Tibial nerve (tissue), 4 donors: ENCODE results near the gene IL20RA. TPM values are rescaled to one million over a fixed set of nuclear protein-coding genes. Genes with fewer than 3 reads are reported as not detected.

Experiments used
- DNase-seq, 2 donors: peaks; one replicate each; pipeline ENCODE4 v3.0.0-alpha.2; 2019; ENCODE audit warnings: low spot score in 2 of 2
- H3K27ac ChIP-seq, 4 donors: fragments of 200-600 bp; sonication (generic) in 3 of 4; one replicate each; pipeline ENCODE4 v1.5.1; 2017 to 2019; ENCODE audit warnings: mild to moderate bottlenecking in 1 of 4
- H3K27me3 ChIP-seq, 2 donors: fragments of 200-600 bp; sonication (generic) in 1 of 2; one replicate each; pipeline versions ENCODE4 v1.5.1 to v1.6.0; 2017 to 2019
- H3K36me3 ChIP-seq, 3 donors: fragments of 200-600 bp; sonication (generic); one replicate each; pipeline ENCODE4 v1.5.1; 2018 to 2019
- H3K4me1 ChIP-seq, 4 donors: fragments of 200-600 bp; sonication (generic) in 3 of 4; one replicate each; pipeline ENCODE4 v1.5.1; 2017 to 2019
- H3K4me3 ChIP-seq, 4 donors: fragments of 200-600 bp; sonication (generic) in 3 of 4; one replicate each; pipeline ENCODE4 v1.5.1; 2017 to 2019; ENCODE audit warnings: mild to moderate bottlenecking in 1 of 4, moderate library complexity in 1 of 4
- H3K9me3 ChIP-seq, 4 donors: fragments of 200-600 bp; sonication (generic) in 3 of 4; one replicate each; pipeline ENCODE4 v1.5.1; 2017 to 2019
- CTCF ChIP-seq, 5 experiments: fragments of 200-600 bp in 3 of 5; fragments of 450-650 bp in 2 of 5; sonication (generic) in 3 of 5; IDR thresholded peaks; one replicate each; pipeline ENCODE4 v1.5.1; 2016 to 2019; ENCODE audit warnings: antibody characterized with exemption in 5 of 5, mild to moderate bottlenecking in 3 of 5, moderate library complexity in 2 of 5
- EP300 ChIP-seq, 2 donors: sonication (generic); formaldehyde crosslinking; IDR thresholded peaks; one replicate each; pipeline ENCODE4 v1.6.1; 2017; ENCODE audit warnings: antibody characterized with exemption in 2 of 2, mild to moderate bottlenecking in 1 of 2
- POLR2A ChIP-seq, 2 donors: fragments of 450-650 bp; IDR thresholded peaks; one replicate each; pipeline ENCODE4 v1.6.1; 2017; ENCODE audit warnings: antibody characterized with exemption in 2 of 2, mild to moderate bottlenecking in 2 of 2, moderate library complexity in 2 of 2
- WGBS, 2 donors: methylation state at CpG; one replicate each; pipeline ENCODE4 v1.1.5; 2018; 5-methylcytosine and 5-hydroxymethylcytosine counted together
- total RNA-seq, 4 donors: library from RNA; depleted of rRNA; stranded (reverse); fragments of >200 nt; gene quantifications; one replicate each; pipeline ENCODE4 v1.1.0, GENCODE V29; 2016

IL20RA gene
- total RNA-seq, 4 donors from 2014 or later, result 0.60 to 6.3 (median 2.8) TPM

- no peaks in the 10 kb centered on the region for H3K36me3 ChIP-seq
- H3K9me3 ChIP-seq, result no peaks in the 10 kb centered on the region
- TF ChIP-seq POLR2A (IDR thresholded peaks at IDR 0.05) (no peak), EP300 (IDR thresholded peaks at IDR 0.05) (no peak), CTCF (IDR thresholded peaks at IDR 0.05) (no peak)
- H3K27ac ChIP-seq, result no peak overlapping the region
- no peak overlapping the region for H3K4me3 ChIP-seq
- peaks cover 0 to 30% of the 10 kb centered on the region in 2 donors for H3K27me3 ChIP-seq
- no peak for DNase-seq
- H3K4me1 ChIP-seq, result peaks cover 0 to 9% (median 0%) of the 10 kb centered on the region in 4 donors
- WGBS, 2 donors, result 94 to 98% methylated on average over 7 of the region's 7 CpGs
These were observed 541 bp upstream of the IL20RA start for GRCh38 chr6:137045222-137045789.

- peaks cover 0 to 36% of the 10 kb centered on the region in 2 donors for H3K27me3 ChIP-seq
- H3K36me3 ChIP-seq, result no peaks in the 10 kb centered on the region
- no peaks in the 10 kb centered on the region for H3K9me3 ChIP-seq
- peak in 1 of 2 donors; percentile 17 for DNase-seq
- WGBS, 2 donors, result 3 to 5% methylated on average over 39 to 41 of the region's 42 CpGs
- TF ChIP-seq EP300 (IDR thresholded peaks at IDR 0.05) (peak in 1 of 2 donors; percentile 24), POLR2A (IDR thresholded peaks at IDR 0.05) (no peak), CTCF (IDR thresholded peaks at IDR 0.05) (no peak)
- peaks cover 0 to 9% (median 0%) of the 10 kb centered on the region in 4 donors for H3K4me1 ChIP-seq
- peak overlapping the region in 1 of 4 donors; percentile 70 for H3K27ac ChIP-seq
- peak overlapping the region; percentile 56 to 88 (median 66) for H3K4me3 ChIP-seq
These were observed 927 bp downstream of the IL20RA start for GRCh38 chr6:137043710-137044365.

GRCh38 chr6:137040393-137040792, 4.4 kb downstream of the IL20RA start:
- H3K27me3 ChIP-seq, result peaks cover 0 to 36% of the 10 kb centered on the region in 2 donors
- H3K4me1 ChIP-seq, result peaks cover 0 to 9% (median 0%) of the 10 kb centered on the region in 4 donors
- H3K27ac ChIP-seq, result no peak overlapping the region
- no peak for DNase-seq
- no peaks in the 10 kb centered on the region for H3K9me3 ChIP-seq
- TF ChIP-seq POLR2A (IDR thresholded peaks at IDR 0.05) (no peak), EP300 (IDR thresholded peaks at IDR 0.05) (no peak), CTCF (IDR thresholded peaks at IDR 0.05) (no peak)
- no peaks in the 10 kb centered on the region for H3K36me3 ChIP-seq
- no peak overlapping the region for H3K4me3 ChIP-seq

GRCh38 chr6:137039010-137039409, 5.8 kb downstream of the IL20RA start:
- Histone ChIP-seq H3K27me3 (peaks cover 0 to 33% of the 10 kb centered on the region in 2 donors), H3K4me3 (no peak overlapping the region), H3K9me3 (no peaks in the 10 kb centered on the region), H3K4me1 (peaks cover 0 to 3% (median 0%) of the 10 kb centered on the region in 4 donors), H3K27ac (no peak overlapping the region), H3K36me3 (no peaks in the 10 kb centered on the region)
- WGBS, 2 donors, result 81 to 85% methylated on average over 4 of the region's 4 CpGs
- no peak for DNase-seq
- TF ChIP-seq CTCF (IDR thresholded peaks at IDR 0.05) (no peak), POLR2A (IDR thresholded peaks at IDR 0.05) (no peak), EP300 (IDR thresholded peaks at IDR 0.05) (no peak)

GRCh38 chr6:137036566-137037300, 8.0 kb downstream of the IL20RA start:
- H3K4me1 ChIP-seq, result no peaks in the 10 kb centered on the region
- H3K9me3 ChIP-seq, result no peaks in the 10 kb centered on the region
- TF ChIP-seq CTCF (IDR thresholded peaks at IDR 0.05) (no peak), EP300 (IDR thresholded peaks at IDR 0.05) (no peak), POLR2A (IDR thresholded peaks at IDR 0.05) (no peak)
- no peak overlapping the region for H3K27ac ChIP-seq
- 76 to 80% methylated on average over 6 of the region's 6 CpGs for WGBS, 2 donors
- H3K36me3 ChIP-seq, result no peaks in the 10 kb centered on the region
- DNase-seq, result no peak
- H3K4me3 ChIP-seq, result no peak overlapping the region
- H3K27me3 ChIP-seq, result peaks cover 0 to 16% of the 10 kb centered on the region in 2 donors
